GM12801 (cell line): Measurements from ENCODE around the gene PLCB2.

Source experiments
- CTCF ChIP-seq: IDR thresholded peaks from one replicate; pipeline ENCODE4 v1.5.1; 2011; ENCODE audit warnings: control low read depth; ENCODE audit not compliant: insufficient read length; ENCODE audit errors: extremely low read depth

PLCB2 gene

GRCh38 chr15:40290918-40291574 lies 16.7 kb downstream of the PLCB2 start:
- no peak for TF ChIP-seq CTCF

- TF ChIP-seq CTCF = no peak
Measured at GRCh38 chr15:40290545-40290917, 17.2 kb downstream of the PLCB2 start.

- no peak for TF ChIP-seq CTCF
Measured at GRCh38 chr15:40289140-40289775, 18.5 kb downstream of the PLCB2 start.

GRCh38 chr15:40287968-40288367 lies 19.8 kb downstream of the PLCB2 start:
- no peak for TF ChIP-seq CTCF

DNA sequence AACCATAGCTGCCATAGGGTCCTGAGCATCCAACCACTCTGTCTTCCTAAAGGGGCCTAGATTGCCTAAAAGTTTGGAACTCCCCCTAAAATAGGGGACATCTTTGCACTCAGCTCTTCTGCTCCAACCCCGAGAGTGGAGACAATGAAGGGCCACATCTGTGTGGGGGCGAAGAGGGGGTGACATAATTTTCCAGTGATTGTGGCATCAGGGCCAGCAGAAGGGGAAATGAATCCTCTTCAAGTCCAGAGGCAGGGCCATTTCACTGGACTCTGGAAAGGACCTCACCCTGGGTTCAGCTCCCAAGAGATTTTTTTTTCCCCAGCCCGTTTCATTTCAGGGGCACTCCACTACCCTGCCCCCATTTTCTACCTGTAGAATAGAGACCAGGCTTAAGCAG lies 20.2 kb downstream of the PLCB2 start:
- TF ChIP-seq CTCF = no peak

- TF ChIP-seq CTCF = no peak
Measured at GRCh38 chr15:40286794-40287193, 20.9 kb downstream of the PLCB2 start.

GRCh38 chr15:40286061-40286532 lies 21.6 kb downstream of the PLCB2 start:
- no peak for TF ChIP-seq CTCF
